HG02763 (cell line): Measurements from ENCODE around the gene MUC5B.

ENCODE experiments used
- ATAC-seq: cut with Tn5 transposase; IDR thresholded peaks from one replicate; pipeline ENCODE4 v1.9.1; 2021; ENCODE audit warnings: mild to moderate bottlenecking, moderate library complexity; ENCODE audit not compliant: unreplicated experiment

Gene MUC5B

GRCh38 chr11:1279674-1280055 is 56.8 kb downstream of the MUC5B start:
- ATAC-seq: no peak

GRCh38 chr11:1280116-1281035 is 57.5 kb downstream of the MUC5B start:
- ATAC-seq: no peak

- ATAC-seq: no peak
Observed at GRCh38 chr11:1281326-1281973, 58.6 kb downstream of the MUC5B start.

DNA sequence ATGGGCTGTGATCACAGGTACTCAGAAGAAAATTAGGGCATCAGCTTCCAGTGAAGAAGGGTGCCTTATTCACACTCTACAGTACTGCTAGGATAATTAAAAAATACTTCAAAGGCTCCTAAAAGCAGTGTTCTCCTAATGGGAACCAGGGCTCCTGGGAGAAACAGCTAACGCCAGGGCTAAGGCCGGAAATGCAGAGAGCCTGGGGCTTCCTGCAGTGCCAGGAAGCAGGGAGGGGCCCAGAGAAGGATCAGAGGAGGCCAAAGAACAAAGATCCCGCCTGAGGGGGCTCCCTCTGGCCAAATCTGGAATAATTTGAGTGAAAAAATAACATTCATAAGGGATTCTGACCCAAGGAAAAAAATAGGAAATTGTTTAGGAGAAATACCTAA is 59.1 kb downstream of the MUC5B start:
- ATAC-seq: no peak

GRCh38 chr11:1283091-1283511 is 60.2 kb downstream of the MUC5B start:
- no peak for ATAC-seq

DNA sequence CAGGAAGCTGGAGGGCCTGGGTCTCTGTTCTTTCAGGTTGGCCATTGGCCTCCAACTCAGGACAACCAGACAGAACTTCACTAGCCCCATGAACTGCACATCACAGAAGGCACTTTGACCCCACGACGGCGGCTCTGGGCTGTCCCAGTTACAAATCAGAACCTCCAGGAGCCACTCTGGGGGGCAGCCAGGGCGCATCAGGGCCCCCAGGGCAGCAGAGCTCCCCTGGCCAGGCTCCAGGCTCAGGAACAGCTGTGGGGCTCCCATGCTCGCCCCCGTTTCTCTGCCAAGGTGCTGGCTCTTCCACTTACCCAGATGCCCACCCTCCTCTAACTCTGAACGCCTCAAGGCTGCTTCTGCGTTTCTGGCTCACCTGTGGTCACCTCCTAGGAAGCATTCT is 61.0 kb downstream of the MUC5B start:
- no peak for ATAC-seq

GRCh38 chr11:1285316-1285744 is 62.5 kb downstream of the MUC5B start:
- no peak for ATAC-seq

DNA sequence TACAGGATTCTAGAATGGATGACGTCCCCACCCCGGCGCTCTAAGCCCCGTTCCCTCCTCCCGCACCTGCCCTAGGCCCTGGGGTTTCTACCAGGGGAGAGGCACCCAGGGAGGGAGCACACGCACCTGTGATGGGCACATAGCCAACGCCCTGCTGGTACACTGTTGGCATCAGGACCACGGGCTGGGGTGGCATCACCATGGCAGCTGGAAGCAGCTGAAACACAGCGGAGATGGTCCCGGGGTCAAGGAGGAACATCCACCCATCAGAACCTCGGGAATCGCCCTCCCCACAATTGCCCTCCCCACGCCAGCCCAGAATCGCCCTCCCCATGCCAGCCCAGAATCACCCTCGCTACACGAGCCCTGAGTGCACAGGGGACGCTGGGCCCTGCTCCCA is 63.0 kb downstream of the MUC5B start:
- no peak for ATAC-seq

GRCh38 chr11:1287928-1288327 is 65.1 kb downstream of the MUC5B start:
- no peak for ATAC-seq

DNA sequence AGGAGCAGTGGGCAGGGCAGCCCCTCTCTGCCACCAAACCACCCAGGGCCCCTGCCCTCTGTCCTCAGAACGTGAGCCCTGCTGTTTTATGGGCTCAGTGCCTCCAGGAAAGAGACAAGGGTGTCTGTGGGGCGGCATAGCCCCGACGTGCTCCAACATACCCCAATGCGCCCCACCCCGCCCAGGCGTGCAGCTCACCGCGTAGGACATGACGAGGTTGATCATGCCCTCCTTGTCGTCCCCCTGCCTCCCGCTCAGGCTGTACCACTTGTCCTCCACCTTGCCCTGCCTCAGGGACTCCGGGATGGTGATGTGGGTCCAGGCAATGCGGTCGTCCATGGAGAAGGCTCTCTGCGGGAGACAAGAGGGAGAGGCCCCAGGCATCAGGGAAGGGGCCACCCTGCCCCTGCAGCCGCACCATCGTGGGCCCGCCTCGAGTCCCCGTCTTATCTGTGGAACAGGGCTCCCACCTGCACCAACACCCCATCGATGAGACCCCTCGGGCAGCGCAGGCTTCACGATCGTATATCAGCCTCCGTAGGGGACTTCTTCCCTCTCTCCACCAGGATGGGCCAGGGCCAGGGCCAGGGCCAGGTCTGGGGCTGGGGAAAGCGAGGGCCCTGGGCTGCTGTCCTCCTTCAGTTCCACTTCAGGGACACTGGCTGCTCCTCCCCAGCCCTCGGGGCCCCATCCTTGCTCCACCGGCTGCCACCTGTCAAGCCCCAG is 65.7 kb downstream of the MUC5B start:
- no peak for ATAC-seq

- no peak for ATAC-seq
Observed at GRCh38 chr11:1289211-1289935, 66.5 kb downstream of the MUC5B start.

- ATAC-seq: no peak
Observed at GRCh38 chr11:1290052-1291040, 67.5 kb downstream of the MUC5B start.

DNA sequence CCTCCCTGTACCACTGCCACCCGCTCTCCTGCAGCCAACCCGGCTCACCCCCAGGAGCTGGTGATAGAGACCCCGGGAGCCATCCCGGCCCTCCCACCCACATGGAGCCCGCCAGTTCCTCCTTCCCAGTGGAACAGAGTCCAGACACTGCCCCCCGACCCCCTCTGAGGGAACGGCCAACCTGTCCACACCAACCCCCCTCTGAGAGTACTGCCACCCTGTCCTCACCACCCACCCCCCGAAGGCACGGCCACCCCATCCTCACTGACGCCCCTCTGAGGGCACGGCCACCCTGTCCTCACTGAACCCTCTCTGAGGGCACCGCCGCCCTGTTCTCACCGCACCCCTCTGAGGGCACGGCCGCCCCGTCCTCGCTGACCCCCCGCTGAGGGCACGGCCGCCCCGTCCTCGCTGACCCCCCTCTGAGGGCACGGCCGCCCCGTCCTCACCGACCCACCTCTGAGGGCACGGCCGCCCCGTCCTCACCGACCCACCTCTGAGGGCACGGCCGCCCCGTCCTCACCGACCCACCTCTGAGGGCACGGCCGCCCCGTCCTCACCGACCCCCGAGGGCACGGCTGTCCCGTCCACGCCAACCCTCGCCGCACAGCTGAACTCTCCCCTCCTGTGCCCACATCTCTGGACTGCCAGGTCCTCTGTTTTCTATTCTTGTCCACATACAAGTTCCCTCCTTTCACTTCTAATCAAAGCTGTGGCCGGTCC is 68.6 kb downstream of the MUC5B start:
- ATAC-seq: no peak

DNA sequence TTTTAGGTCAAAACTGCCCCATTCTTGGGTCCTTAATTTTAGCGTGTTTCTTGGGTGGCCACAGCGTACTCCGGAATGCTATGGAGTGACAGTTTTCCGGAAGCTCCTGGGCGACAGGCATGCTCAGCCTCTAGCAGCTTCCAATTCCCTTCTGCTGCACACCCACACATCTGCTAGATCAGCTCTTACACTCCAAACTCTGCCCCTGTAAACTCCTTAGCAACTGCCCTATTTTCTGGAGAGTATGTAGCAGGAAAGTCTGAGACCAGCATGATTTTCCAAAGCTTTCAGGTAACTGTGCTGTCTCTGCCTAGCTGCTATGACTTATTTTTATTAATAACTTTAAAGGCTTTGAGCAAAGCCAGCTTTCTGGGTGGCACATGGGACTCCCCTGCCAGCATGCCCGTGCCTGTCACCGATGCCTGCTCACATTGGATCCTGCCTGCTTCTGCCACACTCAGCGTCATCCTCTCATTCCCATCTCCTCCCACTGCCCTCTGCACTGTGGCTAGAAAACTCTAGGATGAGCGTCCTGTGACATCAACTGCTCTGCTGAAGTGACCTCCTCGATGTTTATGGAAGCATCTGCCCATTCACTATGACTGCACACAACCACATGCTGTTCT is 69.3 kb downstream of the MUC5B start:
- no peak for ATAC-seq

- no peak for ATAC-seq
Observed at GRCh38 chr11:1292644-1293618, 70.1 kb downstream of the MUC5B start.

GRCh38 chr11:1293619-1294015 is 70.8 kb downstream of the MUC5B start:
- no peak for ATAC-seq

DNA sequence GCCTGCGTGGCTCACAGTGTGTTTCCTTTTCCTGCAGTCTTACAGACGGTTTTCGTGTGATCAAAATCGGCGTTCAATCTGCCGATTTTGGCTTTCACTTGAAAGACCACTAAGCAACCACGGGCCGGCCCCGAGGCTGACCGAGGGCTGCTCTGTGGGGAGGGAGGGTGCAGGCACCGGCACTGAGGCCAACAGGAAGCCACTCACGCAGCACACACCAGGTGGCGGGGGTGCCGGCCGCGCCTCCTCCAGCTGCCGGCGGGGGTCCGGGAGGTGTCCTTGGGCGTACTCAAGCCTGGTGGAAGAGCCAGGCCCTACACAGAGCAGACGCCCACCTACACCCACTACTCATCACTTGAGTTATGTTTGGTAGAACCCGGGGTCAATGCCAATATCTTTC is 72.2 kb downstream of the MUC5B start:
- ATAC-seq: no peak

DNA sequence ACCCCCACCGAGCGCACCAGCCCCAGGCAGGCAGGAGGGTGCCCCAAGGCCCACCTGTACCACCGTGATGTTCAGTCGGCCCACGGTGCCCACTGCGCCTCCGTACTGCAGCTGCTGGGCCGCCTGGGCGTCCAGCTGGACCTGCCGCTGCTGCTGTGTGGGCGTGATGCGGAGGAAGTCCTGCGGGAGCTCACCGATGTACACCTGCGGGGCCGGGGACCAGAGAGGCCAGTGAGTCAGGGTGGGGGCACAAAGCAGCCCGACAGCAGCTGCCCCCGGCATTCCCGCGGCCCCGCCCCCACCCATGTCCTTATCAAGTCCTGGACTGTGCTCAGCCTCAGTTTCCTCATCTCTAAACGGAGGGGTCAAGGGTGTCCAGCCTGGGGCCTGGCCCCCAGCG is 72.7 kb downstream of the MUC5B start:
- no peak for ATAC-seq
